H7 (cell line): ENCODE data around the gene CCL22. TPM values are rescaled to one million over a fixed set of nuclear protein-coding genes. Genes with fewer than 3 reads are reported as not detected.

Experiments used
- DNase-seq: peaks from one replicate; pipeline ENCODE4 v3.0.0; 2012
- H3K27me3 ChIP-seq: 2 replicates; pipeline ENCODE4 v1.6.0; 2011; ENCODE audit warnings: mild to moderate bottlenecking, low read length; ENCODE audit not compliant: control insufficient read depth, insufficient read depth
- H3K36me3 ChIP-seq: replicated peaks from 2 replicates; pipeline ENCODE4 v1.5.1; 2011; ENCODE audit warnings: low read length; ENCODE audit not compliant: control insufficient read depth, insufficient read depth
- H3K4me3 ChIP-seq: 2 replicates; pipeline ENCODE4 v1.5.1; 2011; ENCODE audit warnings: low read depth, mild to moderate bottlenecking, control low read depth, low read length, moderate library complexity; ENCODE audit not compliant: insufficient read depth
- total RNA-seq: library from RNA; depleted of rRNA; stranded (reverse); fragments of >200 nt; shearing (Covaris generic); gene quantifications from 2 replicates; pipeline ENCODE4 v1.2.3, GENCODE V29; 2014; rRNA removed

CCL22 gene
- total RNA-seq, result not detected in 2 replicates

DNA sequence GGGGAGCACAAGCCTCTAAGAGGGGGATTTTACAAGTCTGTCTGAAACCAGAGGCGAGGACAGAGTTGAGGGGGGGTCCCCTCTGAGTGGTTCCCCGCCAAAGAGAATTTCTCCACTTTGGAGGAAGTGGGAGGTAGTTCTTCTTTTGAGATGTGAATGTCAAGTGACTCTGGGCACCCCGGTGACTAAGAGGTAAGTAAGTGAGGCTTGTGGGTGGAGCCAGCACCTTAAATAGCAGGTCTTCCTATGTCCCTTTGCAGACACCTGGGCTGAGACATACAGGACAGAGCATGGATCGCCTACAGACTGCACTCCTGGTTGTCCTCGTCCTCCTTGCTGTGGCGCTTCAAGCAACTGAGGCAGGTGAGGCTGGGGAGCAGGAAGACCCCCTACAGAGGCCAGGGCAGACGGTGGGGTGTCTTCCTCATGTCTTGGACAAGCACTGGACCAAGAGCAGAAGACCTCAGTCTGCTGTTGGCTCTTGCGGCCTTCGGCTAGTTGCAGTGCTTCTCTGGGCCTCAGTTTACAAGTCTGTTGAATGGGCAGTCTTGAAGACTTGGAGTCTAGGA lies at the start of gene CCL22:
TSS of gene CCL22 (plus strand) at position 257 of the 569 bp plus-strand sequence. CDS start at position 291, 34 bp downstream.
- Histone ChIP-seq H3K4me3 (no peak within 1 kb of the TSS), H3K36me3 (no peaks in the 10 kb centered on the region), H3K27me3 (no peaks in the 10 kb centered on the region)
- DNase-seq, result no peak

DNA sequence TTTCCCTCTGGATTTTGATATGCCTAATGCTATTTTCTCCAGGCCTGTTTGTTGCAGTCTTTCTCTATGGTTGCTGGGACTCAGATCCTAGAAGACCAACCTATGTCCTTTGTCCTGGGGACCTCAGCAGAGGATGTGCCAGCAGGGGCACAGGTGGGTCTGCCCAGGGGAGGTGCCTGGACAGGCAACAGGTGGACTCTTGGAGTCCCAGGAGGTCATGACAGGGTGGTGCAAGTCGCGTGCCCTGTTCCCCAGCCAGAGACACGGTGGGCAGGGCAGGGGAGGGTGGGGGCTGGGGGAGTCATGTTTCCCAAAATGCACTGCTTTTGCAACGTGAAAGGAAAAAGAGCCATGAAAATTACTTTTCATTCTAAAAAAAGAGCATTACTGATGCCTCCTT lies 47.8 kb upstream of the CCL22 start:
- H3K36me3 ChIP-seq, result no peaks in the 10 kb centered on the region
- no peak for DNase-seq
- no peaks in the 10 kb centered on the region for H3K27me3 ChIP-seq
- no peak overlapping the region for H3K4me3 ChIP-seq

- H3K27me3 ChIP-seq, result no peaks in the 10 kb centered on the region
- DNase-seq, result no peak
Observed at GRCh38 chr16:57313509-57313908, 45.1 kb upstream of the CCL22 start.

GRCh38 chr16:57314161-57314785 lies 44.3 kb upstream of the CCL22 start:
- no peak for DNase-seq
- H3K27me3 ChIP-seq, result no peaks in the 10 kb centered on the region
- H3K4me3 ChIP-seq, result no peak overlapping the region
- no peaks in the 10 kb centered on the region for H3K36me3 ChIP-seq

More at GRCh38 chr16:57313509-57313908, 45.1 kb upstream of the CCL22 start:
- H3K4me3 ChIP-seq, result no peak overlapping the region
- no peaks in the 10 kb centered on the region for H3K36me3 ChIP-seq

- Histone ChIP-seq H3K27me3 (no peaks in the 10 kb centered on the region), H3K4me3 (no peak overlapping the region), H3K36me3 (no peaks in the 10 kb centered on the region)
- no peak for DNase-seq
Observed at GRCh38 chr16:57315416-57315815, 43.2 kb upstream of the CCL22 start.

DNA sequence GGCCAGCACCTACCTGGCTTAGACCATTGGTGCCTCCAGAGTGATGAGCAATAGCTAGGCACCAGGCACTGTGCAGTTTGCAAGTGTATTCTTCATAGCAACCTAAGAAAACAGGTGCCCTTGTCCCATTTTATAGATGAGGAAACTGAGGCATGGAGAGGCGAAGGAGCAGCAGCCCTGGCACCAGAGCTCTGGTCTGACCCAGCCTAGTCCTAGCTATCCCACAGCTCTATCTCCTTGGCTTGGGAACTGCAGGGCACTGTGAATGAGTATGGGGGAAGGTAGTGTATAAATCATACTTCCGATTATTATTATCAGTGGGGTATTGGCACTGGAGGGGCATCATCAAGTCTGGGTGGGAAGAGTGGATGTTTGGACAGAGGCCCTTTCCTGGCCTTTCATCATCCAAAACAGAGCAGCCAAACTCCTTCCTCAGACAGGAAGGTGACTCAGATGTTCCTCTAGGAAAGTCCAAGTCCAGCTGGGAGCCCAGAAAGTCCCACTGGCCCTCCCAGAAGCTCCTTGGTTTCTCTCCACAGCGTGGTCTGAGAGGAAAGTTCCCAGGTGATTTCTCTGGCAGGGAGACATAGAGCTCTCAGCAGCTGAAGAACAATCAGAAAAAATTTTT lies 42.1 kb upstream of the CCL22 start:
- Histone ChIP-seq H3K27me3 (no peaks in the 10 kb centered on the region), H3K4me3 (no peak overlapping the region), H3K36me3 (no peaks in the 10 kb centered on the region)
- DNase-seq, result no peak

GRCh38 chr16:57318240-57318970 lies 40.2 kb upstream of the CCL22 start:
- no peaks in the 10 kb centered on the region for H3K36me3 ChIP-seq
- no peaks in the 10 kb centered on the region for H3K27me3 ChIP-seq
- DNase-seq, result peak; percentile 67
- no peak overlapping the region for H3K4me3 ChIP-seq

GRCh38 chr16:57319646-57320045 lies 38.9 kb upstream of the CCL22 start:
- Histone ChIP-seq H3K36me3 (no peaks in the 10 kb centered on the region), H3K27me3 (no peaks in the 10 kb centered on the region), H3K4me3 (no peak overlapping the region)
- DNase-seq, result no peak

- Histone ChIP-seq H3K36me3 (no peaks in the 10 kb centered on the region), H3K4me3 (no peak overlapping the region), H3K27me3 (no peaks in the 10 kb centered on the region)
- no peak for DNase-seq
Observed at GRCh38 chr16:57324749-57325148, 33.8 kb upstream of the CCL22 start.

DNA sequence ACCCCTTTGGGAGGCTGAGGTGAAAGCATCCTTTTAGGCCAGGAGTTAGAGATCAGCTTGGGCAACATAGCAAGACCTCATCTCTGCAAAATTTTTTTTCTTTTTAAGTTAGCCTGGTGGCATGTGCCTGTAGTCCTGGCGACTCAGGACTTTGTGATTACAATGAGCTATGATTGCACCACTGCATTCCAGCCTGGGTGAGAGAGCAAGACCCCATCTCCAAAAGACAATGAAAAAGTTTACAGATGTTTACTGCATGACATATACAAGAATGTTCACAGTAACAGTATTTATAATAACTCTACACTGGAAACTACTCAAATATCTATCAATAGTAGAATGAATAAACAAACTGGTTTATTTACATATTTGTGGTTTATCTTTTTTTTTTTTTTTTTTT lies 33.1 kb upstream of the CCL22 start:
- H3K27me3 ChIP-seq, result no peaks in the 10 kb centered on the region
- H3K4me3 ChIP-seq, result no peak overlapping the region
- no peak for DNase-seq

DNA sequence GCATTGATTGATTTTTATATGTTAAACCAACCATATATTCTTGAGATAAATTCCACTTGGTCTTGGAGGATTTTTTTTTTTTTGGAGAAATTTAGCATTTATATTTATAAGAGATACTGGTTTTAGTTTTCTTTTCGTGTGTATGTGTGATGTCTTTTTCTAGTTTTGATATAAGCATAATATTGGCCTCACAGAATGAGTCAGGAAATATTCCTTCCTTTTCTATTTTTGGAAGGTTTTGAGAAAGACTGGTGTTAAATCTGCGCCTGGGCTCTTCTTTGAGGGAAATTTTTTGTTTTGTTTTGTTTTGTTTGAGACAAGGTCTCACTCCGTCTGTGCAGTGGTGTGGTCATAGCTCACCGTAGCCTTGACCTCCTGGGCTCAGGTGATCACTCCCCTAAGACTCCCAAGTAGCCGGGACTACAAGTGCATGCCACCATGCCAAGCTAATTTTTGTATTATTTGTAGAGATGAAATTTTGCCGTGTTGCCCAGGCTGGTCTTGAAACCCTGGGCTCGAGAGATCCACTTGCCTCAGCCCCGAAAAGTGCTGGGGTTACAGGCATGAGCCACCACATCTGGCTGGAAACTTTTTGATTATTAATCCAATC lies 28.8 kb upstream of the CCL22 start:
- H3K27me3 ChIP-seq, result no peaks in the 10 kb centered on the region
- H3K36me3 ChIP-seq, result no peaks in the 10 kb centered on the region
- DNase-seq, result no peak
- no peak overlapping the region for H3K4me3 ChIP-seq

More for the DNA sequence above, 33.1 kb upstream of the CCL22 start:
- H3K36me3 ChIP-seq, result no peaks in the 10 kb centered on the region

DNA sequence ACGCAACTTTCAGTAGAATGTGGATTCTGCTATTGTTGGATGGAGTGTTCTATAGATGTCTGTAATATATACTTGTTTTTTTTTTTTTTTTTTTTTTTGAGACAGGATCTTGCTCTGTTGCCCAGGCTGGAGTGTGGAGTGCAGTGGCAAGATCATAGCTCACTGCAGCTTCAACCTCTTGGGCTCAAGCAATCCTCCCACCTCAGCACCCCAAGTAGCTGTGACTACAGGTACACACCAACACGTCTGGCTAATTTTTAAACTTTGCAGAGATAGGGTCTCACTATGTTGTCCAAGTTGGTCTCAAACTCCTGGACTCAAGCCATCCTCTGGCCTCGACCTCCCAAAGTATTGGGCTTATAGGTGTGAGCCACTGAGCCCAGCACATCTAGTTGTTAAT lies 27.2 kb upstream of the CCL22 start:
- Histone ChIP-seq H3K27me3 (no peaks in the 10 kb centered on the region), H3K36me3 (no peaks in the 10 kb centered on the region), H3K4me3 (no peak overlapping the region)
- no peak for DNase-seq

DNA sequence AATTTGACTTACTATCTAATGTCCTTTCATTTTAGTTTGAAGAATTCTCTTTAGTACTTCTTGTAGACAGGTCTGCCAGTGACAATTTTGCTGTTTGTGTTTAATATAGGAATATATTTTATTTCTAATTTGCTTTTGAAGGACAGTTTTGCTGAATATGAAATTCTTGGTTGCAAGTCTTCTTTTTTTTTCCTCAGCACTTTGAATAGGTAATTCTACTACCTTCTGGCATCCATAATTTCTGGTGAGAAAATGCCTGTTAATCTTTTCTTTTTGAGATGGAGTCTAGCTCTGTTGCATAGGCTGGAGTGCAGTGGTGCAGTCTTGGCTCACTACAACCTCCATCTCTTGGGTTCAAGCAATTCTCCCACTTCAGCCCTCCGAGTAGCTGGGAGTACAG lies 25.2 kb upstream of the CCL22 start:
- DNase-seq, result no peak
- Histone ChIP-seq H3K36me3 (no peaks in the 10 kb centered on the region), H3K27me3 (no peaks in the 10 kb centered on the region), H3K4me3 (no peak overlapping the region)

DNA sequence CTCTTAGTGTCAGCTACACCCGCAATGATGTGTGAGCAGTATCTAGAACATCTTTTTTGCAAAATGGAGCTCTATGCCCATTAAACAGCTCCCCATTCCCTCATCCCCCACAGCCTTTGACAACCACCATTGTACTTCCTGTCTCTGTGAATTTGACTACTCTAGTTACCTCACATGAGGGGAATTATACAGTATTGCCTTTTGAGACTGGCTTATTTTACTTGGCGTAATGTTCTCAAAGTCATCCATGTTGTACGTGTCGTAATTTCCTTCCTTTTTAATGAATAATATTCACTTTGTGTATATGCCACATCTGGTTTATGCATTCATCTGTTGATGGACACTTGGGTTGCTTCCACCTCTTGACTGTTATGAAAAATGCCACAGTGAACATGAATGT lies 23.2 kb upstream of the CCL22 start:
- H3K4me3 ChIP-seq, result no peak overlapping the region
- no peaks in the 10 kb centered on the region for H3K36me3 ChIP-seq
- no peak for DNase-seq
- no peaks in the 10 kb centered on the region for H3K27me3 ChIP-seq
